NCI-H187 treated with DMSO at 0.1 percent for 48 hours (cell line): ENCODE results near the gene SELENON.

Source experiments
- DNase-seq: peaks from one replicate; lab custom pipeline; 2025; lab: John Stamatoyannopoulos, UW

The SELENON gene

DNA sequence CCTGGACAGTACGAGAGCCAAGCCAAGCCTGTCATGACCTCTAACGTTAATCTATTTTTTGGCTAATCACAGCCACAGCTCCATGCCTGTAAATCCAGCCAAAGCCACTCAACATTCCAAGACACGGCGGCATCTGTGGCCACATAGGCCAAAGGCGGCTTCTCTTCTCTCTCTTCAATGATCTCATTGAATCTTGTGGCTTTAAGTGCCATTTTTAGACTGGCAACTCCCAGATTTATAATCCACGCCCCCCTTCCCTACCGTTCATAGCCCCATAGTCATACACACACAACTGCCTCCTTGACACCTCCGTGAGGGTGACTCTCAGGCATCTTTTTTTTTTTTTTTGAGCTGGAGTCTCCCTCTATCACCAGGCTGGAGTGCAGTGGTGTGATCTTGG, 5.7 kb upstream of the SELENON start:
- DNase-seq: no peak

- DNase-seq: no peak
Measured at GRCh38 chr1:25795211-25795610, 4.8 kb upstream of the SELENON start.

DNA sequence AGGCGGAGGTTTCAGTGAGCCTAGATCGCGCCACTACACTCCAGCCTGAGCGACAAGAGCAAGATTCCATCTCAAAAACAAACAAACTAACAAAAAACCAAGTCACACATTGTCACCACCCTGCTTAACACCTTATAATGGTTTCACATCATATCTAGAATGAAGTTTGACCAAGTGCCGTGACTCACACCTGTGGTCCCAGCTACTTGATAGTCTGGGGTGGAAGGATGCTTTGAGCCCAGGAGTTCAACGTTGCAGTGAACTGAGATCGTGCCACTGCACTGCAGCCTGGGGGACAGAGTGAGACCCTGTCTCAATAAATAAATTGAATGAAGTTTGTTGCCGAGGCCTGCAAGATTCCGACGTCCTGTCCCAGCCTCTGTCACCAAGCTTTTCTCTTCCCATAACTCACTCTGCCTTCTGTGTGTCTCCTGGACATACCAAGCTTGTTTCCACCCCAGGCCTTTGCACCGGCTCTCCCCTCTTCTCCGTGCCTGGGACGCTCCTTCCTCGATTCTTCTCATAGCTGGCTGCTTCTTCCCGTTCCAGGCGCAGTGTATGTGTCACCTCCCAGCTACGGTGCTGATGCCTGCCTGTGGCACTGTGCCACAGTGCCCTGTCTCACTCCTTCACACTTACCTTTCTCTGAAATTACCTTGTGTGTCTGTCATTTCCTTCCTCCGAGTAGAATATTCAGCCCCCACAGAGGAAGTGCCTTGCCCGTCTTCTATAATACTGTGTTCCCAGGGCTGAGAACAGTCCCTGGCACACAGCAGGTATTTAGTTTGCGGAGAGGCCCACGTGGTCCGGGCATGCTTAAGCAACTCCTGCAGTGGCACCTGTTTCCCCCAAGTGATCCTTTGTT, 3.8 kb upstream of the SELENON start:
- no peak for DNase-seq

DNA sequence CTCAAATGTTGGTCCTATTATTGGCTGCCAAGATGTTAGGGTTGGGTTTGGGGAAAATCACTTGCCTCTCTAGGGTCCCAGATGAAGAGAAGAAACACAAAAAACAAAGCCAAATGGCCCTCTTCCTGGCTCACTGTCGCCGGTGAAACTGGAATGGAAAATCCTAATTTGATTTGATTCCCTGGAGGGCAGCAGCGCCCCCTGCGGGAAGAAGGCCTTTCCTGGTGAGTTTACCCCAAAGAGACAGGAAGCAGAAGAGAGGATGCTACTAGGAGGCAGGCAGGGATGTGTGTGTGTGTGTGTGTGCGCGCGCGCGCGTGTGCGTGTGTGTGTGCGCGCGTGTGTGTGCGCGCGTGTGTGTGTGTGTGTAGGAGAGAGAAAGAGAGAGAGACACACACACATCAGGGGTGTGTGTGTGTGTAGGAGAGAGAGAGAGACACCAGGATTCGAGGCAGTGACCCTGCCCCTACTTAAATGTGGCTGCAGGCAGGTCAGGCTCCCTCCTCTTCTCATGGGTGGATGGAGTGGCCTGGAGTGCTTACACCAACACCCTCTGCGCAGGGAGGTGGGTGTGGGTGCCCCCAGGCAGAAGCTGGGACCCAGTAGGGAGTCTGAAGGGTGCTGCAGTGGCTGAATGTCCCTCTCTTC, 3.1 kb upstream of the SELENON start:
- peak; percentile 31 for DNase-seq

DNA sequence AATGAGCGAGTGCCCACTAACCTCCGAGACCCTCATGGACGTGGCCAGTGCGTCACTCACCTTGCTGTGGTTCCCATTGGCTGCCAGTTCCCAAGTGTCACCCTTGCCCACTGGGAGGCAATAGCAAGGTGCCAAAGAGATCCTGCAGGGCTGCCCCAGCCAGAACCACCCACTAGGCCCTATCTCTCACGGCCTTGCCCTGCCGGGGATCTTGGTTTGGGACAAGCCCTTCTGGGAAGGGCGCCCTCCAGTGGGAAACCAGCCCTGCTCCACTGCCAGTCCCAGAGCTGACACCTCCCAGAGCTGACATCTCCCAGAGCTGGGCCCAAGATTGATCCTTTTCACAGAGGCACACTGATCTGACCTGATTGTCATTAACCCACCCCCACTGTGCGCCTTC, 2.1 kb upstream of the SELENON start:
- DNase-seq: no peak

- DNase-seq: no peak
Measured at GRCh38 chr1:25798666-25799351, 1.2 kb upstream of the SELENON start.

DNA sequence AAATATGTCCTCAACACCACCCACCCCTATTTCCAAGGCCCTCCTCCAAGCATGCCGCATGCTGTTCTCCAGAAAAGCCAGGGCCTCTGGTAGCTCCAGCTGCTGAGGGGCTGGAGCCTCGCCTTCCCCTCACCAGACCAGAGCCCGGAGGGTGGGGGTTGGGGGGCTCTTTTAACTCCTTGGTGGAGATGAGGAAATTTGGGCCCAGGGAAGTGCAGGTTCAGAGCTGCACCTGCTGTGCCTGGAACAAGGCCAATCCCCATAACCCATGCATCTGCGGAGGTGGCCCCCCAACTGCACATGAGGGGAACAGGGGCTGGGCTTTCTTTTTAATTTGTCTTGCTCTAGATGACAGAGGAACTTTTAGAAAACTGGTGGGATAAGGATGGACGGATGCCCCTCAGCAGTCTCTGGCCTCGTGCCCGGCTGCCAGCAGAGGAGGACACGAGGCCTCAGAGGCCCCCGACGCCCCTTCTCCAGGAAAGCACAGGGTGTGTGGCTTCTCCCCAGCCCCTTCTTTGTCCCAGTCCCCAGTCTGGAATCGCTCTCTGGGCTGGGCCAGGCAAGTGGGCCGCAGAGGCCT, 550 bp upstream of the SELENON start:
- no peak for DNase-seq

DNA sequence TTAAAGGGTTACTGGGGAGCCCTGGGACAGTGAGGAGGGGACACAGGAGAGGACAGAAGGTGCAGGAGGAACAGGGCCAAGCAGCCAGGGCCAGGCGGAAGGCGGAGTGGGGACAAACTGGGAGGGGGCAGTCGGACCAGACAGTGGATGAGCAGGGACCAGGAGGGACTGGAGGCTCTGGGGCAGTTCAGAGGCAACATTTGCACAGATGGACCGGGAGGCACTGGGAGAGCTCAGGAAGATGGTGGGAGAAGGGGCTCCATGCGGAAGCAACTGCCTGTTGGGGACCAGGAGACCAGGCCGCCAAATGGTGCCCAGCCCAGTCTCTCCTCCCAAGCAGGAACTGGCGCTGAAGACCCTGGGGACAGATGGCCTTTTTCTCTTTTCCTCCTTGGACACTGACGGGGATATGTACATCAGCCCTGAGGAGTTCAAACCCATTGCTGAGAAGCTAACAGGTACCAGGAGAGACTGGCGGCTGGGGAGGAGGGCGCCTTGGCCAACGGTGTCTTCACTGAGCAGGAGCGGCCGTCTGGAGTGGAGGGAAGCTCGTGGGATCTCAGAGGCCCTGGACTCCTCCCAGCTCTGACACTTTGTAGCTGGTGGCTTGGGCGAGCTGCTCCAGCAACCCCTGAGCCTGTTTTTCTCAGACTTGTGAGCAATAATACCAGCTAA, 847 bp downstream of the SELENON start:
- no peak for DNase-seq

- DNase-seq: no peak
Measured at GRCh38 chr1:25802915-25803314, 2.9 kb downstream of the SELENON start.

DNA sequence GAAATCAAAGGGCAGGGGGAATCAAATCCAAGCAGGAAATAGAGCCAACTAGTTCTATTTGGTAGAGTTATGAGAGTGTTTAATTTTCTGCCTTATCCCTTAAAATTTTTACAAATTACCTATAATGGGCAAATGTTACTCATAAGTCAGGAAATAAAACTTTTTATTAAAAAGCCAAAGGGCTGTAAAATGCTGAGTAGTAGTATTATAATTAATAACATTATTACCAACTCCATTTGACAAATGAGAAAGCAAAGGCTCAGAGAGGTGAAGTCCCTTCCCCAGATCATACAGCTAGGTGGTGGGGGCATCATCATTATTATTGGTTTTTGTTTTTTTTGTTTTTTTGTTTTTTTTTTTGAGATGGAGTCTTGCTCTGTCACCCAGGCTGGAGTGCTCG, 3.4 kb downstream of the SELENON start:
- DNase-seq: no peak

DNA sequence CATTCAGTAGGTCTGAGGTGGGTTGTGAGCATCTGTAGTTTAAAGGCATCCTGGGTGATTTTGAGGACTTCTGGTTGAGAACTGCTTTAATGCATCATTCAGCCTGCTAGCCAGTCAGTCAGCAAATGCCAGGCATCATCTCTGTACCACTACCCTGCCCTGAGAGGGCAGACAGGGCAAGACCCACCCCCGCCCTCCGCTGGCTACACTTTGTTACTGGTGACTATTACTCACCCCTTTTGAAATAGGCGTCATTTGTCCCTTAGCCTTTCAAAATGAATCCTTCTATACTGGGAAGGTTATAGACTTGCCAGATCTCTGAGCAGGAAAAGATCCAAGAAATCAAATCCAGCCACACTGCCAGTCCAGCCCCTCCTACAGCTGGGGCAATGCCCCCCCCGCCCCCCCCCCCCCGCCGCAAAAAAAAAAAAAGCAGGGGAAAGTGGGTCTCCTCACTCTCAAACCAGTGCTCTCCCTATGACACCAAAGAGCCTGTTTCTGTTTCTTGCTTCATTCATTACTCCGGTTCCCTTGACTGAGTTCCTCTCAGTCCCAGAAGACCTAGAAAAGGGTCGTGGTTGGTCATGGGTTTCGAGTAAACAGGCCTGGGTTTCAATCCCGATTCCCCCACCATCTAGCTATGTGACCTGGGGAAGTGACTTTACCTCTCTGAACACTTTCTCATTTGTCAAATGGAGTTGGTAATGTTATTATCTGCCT, 4.4 kb downstream of the SELENON start:
- DNase-seq: no peak

GRCh38 chr1:25804964-25805862, 5.2 kb downstream of the SELENON start:
- DNase-seq: no peak

DNA sequence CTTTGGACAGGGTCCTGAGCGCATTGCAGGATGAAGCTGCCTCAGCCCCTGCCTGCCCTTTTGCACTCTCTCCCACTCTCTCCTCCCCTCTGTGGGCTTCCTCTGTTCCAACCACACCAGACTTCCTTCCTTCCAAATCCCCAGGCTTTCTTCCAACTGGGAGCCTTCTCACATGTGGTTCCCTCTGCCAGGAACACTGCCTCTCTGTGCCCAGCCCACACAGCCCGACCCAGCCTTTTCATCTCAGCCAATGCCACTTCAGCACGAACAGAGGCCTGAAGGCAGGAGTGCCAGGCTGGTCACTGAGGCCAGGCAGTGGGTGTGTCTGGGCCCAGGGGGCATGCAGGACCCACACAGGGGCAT, 5.9 kb downstream of the SELENON start:
- no peak for DNase-seq

GRCh38 chr1:25806418-25806817, 6.4 kb downstream of the SELENON start:
- no peak for DNase-seq

- no peak for DNase-seq
Measured at GRCh38 chr1:25807480-25808390, 7.7 kb downstream of the SELENON start.

DNA sequence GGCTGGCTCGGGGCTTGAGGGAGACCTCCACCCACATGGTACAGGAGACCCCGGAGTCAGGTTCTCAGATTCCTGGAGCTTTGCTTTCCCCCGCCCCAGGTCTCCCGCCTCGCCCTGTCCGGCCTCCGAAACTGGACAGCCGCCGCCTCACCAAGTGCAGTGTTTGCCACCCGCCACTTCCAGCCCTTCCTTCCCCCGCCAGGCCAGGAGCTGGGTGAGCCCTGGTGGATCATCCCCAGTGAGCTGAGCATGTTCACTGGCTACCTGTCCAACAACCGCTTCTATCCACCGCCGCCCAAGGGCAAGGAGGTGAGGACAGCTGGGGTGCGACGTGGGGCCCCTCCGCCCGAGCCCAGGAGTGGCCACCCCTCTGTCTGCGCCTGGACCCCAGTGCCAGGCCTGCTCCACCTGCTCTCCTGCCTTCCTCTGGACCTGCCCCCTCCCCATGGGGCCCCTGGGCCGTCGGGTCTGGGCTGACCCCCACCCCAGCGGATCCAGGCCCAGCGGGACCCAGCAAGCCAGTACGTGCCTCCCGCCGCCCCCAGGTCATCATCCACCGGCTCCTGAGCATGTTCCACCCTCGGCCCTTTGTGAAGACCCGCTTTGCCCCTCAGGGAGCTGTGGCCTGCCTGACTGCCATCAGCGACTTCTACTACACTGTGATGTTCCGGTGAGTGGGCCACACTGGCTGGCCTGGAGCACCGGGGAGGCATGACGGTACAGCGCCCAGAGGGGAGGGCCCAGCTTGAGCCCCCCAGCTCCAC, 8.7 kb downstream of the SELENON start:
- no peak for DNase-seq

DNA sequence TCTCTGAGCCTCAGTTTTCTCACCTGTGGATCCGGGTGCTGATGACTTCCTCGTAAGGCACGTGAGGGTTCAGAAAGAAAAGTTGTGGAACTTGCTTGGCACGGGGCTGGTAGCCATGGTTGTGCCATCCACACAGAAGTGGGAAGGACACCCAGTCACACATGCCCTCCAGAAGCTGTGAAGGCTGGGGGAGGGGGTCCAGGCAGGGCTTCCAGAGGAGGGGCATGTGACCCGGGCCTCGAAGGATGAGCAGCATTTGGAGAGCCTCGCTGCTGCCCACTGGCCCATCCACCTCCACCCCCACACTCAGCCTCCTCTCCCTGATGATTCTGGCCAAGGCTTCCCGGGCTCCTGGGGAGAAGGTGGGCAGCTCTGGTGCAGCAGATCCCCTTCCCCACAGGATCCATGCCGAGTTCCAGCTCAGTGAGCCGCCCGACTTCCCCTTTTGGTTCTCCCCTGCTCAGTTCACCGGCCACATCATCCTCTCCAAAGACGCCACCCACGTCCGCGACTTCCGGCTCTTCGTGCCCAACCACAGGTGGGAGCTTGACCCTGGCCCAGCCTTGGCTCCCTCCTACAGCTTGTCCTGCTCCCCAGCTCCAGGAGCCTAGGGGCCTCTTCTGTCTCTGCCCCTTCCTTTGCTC, 9.4 kb downstream of the SELENON start:
- DNase-seq: no peak

DNA sequence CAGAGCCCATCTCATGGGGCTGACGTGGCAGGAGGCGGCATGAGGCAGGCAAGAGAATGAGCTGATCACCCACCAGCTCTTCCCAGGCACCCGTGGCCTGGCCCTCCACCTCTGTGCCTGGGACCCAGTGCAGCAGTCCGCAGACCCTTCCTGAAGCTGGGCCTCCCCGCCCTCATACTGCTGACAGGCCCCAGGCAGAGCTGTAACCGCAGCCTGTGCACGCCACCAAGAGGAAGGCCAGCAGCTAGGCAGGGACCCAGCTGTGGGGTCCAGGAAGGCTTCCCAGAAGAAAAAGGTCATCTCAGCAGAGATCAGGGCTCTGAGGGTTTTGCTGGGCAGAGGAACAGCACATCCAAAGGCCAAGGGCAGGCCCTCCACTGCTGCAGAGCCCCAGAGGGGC, 9.9 kb downstream of the SELENON start:
- DNase-seq: no peak
